ENCODE results near the gene GPR78. TPM values are rescaled to one million over a fixed set of nuclear protein-coding genes. Genes with fewer than 3 reads are reported as not detected.

Gene GPR78
- polyA plus RNA-seq, 1 of the 3 experiments (the other 2 are of a cell fraction) = not detected

GRCh38 chr4:8606966-8607365, 26.8 kb downstream of the GPR78 start:
- Histone ChIP-seq H3K36me3 (replicated peaks in 1 of 2; ENCODE audit: control insufficient read depth in 1 of 2, insufficient read depth in 2 of 2, low read length in 1 of 2) (no peaks in the 10 kb centered on the region), H3K79me2 (ENCODE audit: insufficient read depth) (no peaks in the 10 kb centered on the region), H3F3A (replicated peaks; ENCODE audit: insufficient read depth) (no peaks in the 10 kb centered on the region), H3K27me3 (ENCODE audit: insufficient read depth) (no peaks in the 10 kb centered on the region), H3K4me3 (ENCODE audit: low read depth in 2 of 2, low read length in 1 of 2) (no peak overlapping the region), H3K9ac (no peak overlapping the region), H3K9me2 (no peaks in the 10 kb centered on the region), H3K4me1 (ENCODE audit: control insufficient read depth in 1 of 2, insufficient read depth in 2 of 2, low read depth in 1 of 2, low read length in 1 of 2) (peaks cover 0 to 10% of the 10 kb centered on the region in 2 experiments; a peak in 1 of 4 replicates), H4K20me1 (ENCODE audit: insufficient read depth) (no peaks in the 10 kb centered on the region), H3K27ac (ENCODE audit: low read depth in 2 of 2, low read length in 1 of 2) (no peak overlapping the region), H3K4me2 (no peak overlapping the region), H2AFZ (ENCODE audit: low read depth) (no peak overlapping the region), H3K9me3 (no peaks in the 10 kb centered on the region)
- ChIA-PET POLR2A (interaction anchor here (1.0 to 1.3 kb wide), 2 partner anchors 10 to 310 kb away, joined by 3 read pairs; no protein-coding TSS in a partner anchor), CTCF (interaction anchor here (0.5 to 7.8 kb wide), 50 partner anchors 9 to 322 kb away, joined by 3 to 89 read pairs (median 4); partner anchors contain the start of gene GPR78)
- no peak for DNase-seq
- no peak for TF ChIP-seq MEF2A (IDR thresholded peaks at IDR 0.05; ENCODE audit: borderline replicate concordance, low read depth)
- no peak for TF ChIP-seq FOSL2 (IDR thresholded peaks at IDR 0.05; ENCODE audit: borderline replicate concordance, low read depth)
- TF ChIP-seq PBX3 (IDR thresholded peaks at IDR 0.05) = no peak
- no peak for TF ChIP-seq POLR2AphosphoS5 (IDR thresholded peaks at IDR 0.05; ENCODE audit: low read depth, low read length)
- no peak for TF ChIP-seq FOXM1 (IDR thresholded peaks at IDR 0.05; ENCODE audit: low read depth)
- WGBS (ENCODE audit: low lambda C conversion rate) = 3% methylated on average over 6 of the region's 10 CpGs

DNA sequence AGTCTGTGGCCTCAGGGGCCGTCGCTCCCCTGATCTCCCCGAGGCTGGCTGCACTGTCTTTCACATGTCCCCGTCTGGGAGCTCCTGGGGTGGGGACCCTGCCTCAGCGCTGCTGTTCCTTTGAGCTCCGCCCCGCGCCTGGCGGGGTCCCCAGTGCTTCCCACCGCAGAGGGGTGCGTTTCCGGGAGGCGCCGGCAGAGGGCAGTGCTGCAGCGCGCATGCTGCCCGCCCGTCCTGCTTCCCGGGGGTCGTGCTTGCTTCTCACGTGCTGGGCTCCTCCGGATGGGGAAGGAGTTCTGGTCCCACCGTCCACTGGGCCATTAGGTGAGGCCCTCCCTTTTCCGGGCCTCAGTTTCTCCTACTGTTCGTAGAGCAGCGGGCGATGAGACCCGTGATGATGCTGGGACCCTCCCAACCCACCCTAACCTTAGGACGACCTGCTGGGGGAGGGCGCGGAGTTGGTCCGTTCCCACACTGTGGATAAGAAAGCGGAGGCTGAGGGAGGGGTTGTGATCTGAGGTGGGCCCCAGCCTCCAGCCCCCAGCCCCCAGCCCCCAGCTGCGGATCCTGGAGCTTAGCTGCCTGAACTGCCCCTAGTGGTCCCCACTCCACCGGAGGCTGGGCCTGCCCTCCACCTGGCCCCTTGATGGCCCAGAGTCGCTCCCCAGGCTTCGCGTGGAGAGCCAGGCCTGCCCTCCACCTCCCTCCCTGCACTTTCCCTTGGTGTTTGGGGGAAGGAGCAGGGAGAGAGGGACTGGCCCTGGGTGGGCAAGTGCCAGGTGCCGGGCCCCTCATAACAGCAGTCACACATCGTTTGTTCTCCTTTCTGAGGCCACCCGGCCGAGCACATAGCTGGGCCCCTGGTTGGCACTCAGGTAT, 27.6 kb downstream of the GPR78 start:
- ChIA-PET CTCF (interaction anchor here (0.5 to 7.8 kb wide), 52 partner anchors 10 to 321 kb away, joined by 3 to 89 read pairs (median 4); partner anchors contain the start of gene GPR78), POLR2A (interaction anchor here (1.0 to 1.3 kb wide), 2 partner anchors 11 to 309 kb away, joined by 3 read pairs; no protein-coding TSS in a partner anchor)
- H3K27ac ChIP-seq (ENCODE audit: low read depth in 2 of 2, low read length in 1 of 2) = no peak overlapping the region
- H3K79me2 ChIP-seq (ENCODE audit: insufficient read depth) = no peaks in the 10 kb centered on the region
- TF ChIP-seq, protein P1, sequence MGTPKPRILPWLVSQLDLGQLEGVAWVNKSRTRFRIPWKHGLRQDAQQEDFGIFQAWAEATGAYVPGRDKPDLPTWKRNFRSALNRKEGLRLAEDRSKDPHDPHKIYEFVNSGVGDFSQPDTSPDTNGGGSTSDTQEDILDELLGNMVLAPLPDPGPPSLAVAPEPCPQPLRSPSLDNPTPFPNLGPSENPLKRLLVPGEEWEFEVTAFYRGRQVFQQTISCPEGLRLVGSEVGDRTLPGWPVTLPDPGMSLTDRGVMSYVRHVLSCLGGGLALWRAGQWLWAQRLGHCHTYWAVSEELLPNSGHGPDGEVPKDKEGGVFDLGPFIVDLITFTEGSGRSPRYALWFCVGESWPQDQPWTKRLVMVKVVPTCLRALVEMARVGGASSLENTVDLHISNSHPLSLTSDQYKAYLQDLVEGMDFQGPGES (IDR thresholded peaks at IDR 0.05; ENCODE audit: low read depth, low read length) = no peak
- peak; percentile 84 for TF ChIP-seq RAD21 (IDR thresholded peaks at IDR 0.05; ENCODE audit: low read length)
- no peak for TF ChIP-seq TEAD4 (IDR thresholded peaks at IDR 0.05; ENCODE audit: borderline replicate concordance, insufficient read depth)
- TF ChIP-seq EZH2phosphoT487 (IDR thresholded peaks at IDR 0.05; ENCODE audit: borderline replicate concordance, low read depth) = no peak
- TF ChIP-seq SMC3 (IDR thresholded peaks at IDR 0.05; ENCODE audit: low read depth, low read length) = peak; percentile 71
- no peak for TF ChIP-seq TAF1 (IDR thresholded peaks at IDR 0.05; ENCODE audit: borderline replicate concordance, low read depth, low read length)
- no peak for TF ChIP-seq TCF12 (IDR thresholded peaks at IDR 0.05)
- TF ChIP-seq GABPA (IDR thresholded peaks at IDR 0.05; ENCODE audit: low read depth) = no peak
- no peak for TF ChIP-seq USF1 (IDR thresholded peaks at IDR 0.05; ENCODE audit: borderline replicate concordance, low read depth)
- TF ChIP-seq CTCF (IDR thresholded peaks at IDR 0.05) = peak; percentile 87
- no peak overlapping the region for H2AFZ ChIP-seq (ENCODE audit: low read depth)
- no peaks in the 10 kb centered on the region for H4K20me1 ChIP-seq (ENCODE audit: insufficient read depth)
- H3K4me1 ChIP-seq (ENCODE audit: control insufficient read depth in 1 of 2, insufficient read depth in 2 of 2, low read depth in 1 of 2, low read length in 1 of 2) = peaks cover 0 to 10% of the 10 kb centered on the region in 2 experiments; a peak in 1 of 4 replicates
- WGBS (ENCODE audit: low lambda C conversion rate) = 13% methylated on average over 20 of the region's 42 CpGs
- H3K9ac ChIP-seq = no peak overlapping the region
- no peaks in the 10 kb centered on the region for H3F3A ChIP-seq (replicated peaks; ENCODE audit: insufficient read depth)
- H3K27me3 ChIP-seq (ENCODE audit: insufficient read depth) = no peaks in the 10 kb centered on the region
- H3K36me3 ChIP-seq (replicated peaks in 1 of 2; ENCODE audit: control insufficient read depth in 1 of 2, insufficient read depth in 2 of 2, low read length in 1 of 2) = no peaks in the 10 kb centered on the region
- peak; percentile 97 for DNase-seq
- no peak overlapping the region for H3K4me2 ChIP-seq
- no peaks in the 10 kb centered on the region for H3K9me2 ChIP-seq
- H3K4me3 ChIP-seq (ENCODE audit: low read depth in 2 of 2, low read length in 1 of 2) = peak overlapping the region in 1 of 2 experiments; percentile 48; a peak in 1 of 4 replicates
- no peaks in the 10 kb centered on the region for H3K9me3 ChIP-seq

Measured in SK-N-SH (cell line).